Sigmoid colon (tissue), 4 donors: ENCODE data around the gene HPDL.

Experiments used
- CTCF ChIP-seq, 4 experiments: fragments of 450-650 bp in 3 of 4; fragments of 200-600 bp in 1 of 4; IDR thresholded peaks; one replicate each; pipeline ENCODE4 v1.5.1; 2016 to 2019; ENCODE audit warnings: antibody characterized with exemption in 4 of 4, mild to moderate bottlenecking in 3 of 4, moderate library complexity in 2 of 4
- EP300 ChIP-seq, 4 donors: sonication (generic); formaldehyde crosslinking; IDR thresholded peaks; one replicate each; pipeline ENCODE4 v1.6.1; 2017; ENCODE audit warnings: antibody characterized with exemption in 4 of 4
- POLR2A ChIP-seq, 2 donors: fragments of 450-650 bp; IDR thresholded peaks; one replicate each; pipeline ENCODE4 v1.6.1; 2016; ENCODE audit warnings: antibody characterized with exemption in 2 of 2, mild to moderate bottlenecking in 2 of 2, moderate library complexity in 2 of 2
- POLR2AphosphoS5 ChIP-seq, 4 donors: sonication (generic); formaldehyde crosslinking; IDR thresholded peaks; one replicate each; pipeline ENCODE4 v1.6.1; 2017; ENCODE audit warnings: antibody characterized with exemption in 4 of 4

GRCh38 chr1:45378184-45378583 lies 51.5 kb downstream of the HPDL start:
- no peak for TF ChIP-seq EP300 (IDR thresholded peaks at IDR 0.05)
- no peak for TF ChIP-seq CTCF (IDR thresholded peaks at IDR 0.05)
- TF ChIP-seq POLR2AphosphoS5 (IDR thresholded peaks at IDR 0.05): no peak
- TF ChIP-seq POLR2A (IDR thresholded peaks at IDR 0.05): no peak
